ENCODE results near the gene FGF1. TPM values are rescaled to one million over a fixed set of nuclear protein-coding genes. Genes with fewer than 3 reads are reported as not detected.

The FGF1 gene
- total and polyA plus RNA-seq, 2 of the 4 experiments (the other 2 are of a cell fraction) = 7.6 to 7.7 TPM

- TF ChIP-seq RCOR1 (IDR thresholded peaks at IDR 0.05; ENCODE audit: insufficient replicate concordance, low read length) (no peak), MXI1 (IDR thresholded peaks at IDR 0.05; ENCODE audit: borderline replicate concordance, low read depth, low read length) (no peak), MAFK (IDR thresholded peaks at IDR 0.05; ENCODE audit: low read depth, low read length) (no peak)
Observed at GRCh38 chr5:142716963-142717362, 31.1 kb upstream of the FGF1 start (continued).

DNA sequence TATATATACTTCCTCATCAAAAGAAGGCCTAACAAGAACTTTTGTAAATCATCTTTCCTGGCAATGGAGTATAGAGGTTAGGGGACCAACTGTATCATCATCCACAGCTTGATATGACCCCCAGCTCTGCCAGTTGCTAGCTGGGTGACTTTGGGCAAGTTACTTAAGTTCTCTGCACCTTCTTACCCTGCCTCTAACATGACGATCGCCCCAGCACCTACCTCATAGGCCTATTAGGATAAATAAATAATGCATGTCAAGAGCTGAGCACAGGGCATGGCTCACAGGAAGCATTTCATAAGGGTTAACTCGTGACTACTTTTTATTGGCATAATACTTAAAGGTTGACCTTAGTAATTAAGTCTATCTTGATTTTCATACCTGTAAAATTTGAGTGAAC lies 29.4 kb upstream of the FGF1 start:
- H3K4me1 ChIP-seq (ENCODE audit: control insufficient read depth, insufficient read depth, low read length) = peaks cover 5% of the 10 kb centered on the region; the same call in 1 of the 2 replicates
- H4K20me1 ChIP-seq (ENCODE audit: insufficient read depth, low read length) = no peaks in the 10 kb centered on the region
- H4K8ac ChIP-seq (ENCODE audit: low read depth in 2 of 2, low read length in 2 of 2) = no peak overlapping the region
- no peaks in the 10 kb centered on the region for H3K27me3 ChIP-seq (ENCODE audit: control insufficient read depth, insufficient read depth, low read length)
- WGBS, 2 experiments (ENCODE audit: extremely low coverage in 2 of 2, insufficient read length in 1 of 2) = no CpG with 5 or more reads among the region's 3 CpGs
- H4K5ac ChIP-seq (ENCODE audit: low read depth, low read length) = no peak overlapping the region
- H2AFZ ChIP-seq (replicated peaks; ENCODE audit: low read length, poor library complexity) = no peak overlapping the region
- no TSS peak for BruUV-seq (replicated peaks)
- dilution Hi-C loops (cut with HindIII; ENCODE audit: low sequenced_read_pairs, unreplicated experiment) (loop anchor here (25.0 kb wide), 1 partner anchor 172 kb away; no protein-coding TSS in a partner anchor), in situ Hi-C loops (cut with MboI; ENCODE audit: low sequenced_read_pairs) (no loop called here), intact Hi-C loops (cut with micrococcal nuclease) (loop anchor here (10.0 kb wide), 1 partner anchor 1470 kb away; no protein-coding TSS in a partner anchor)
- no peak overlapping the region for H3K56ac ChIP-seq (ENCODE audit: extremely low read depth, insufficient read depth, low read length)
- H3K36me3 ChIP-seq (ENCODE audit: control insufficient read depth, insufficient read depth, low read length) = no peaks in the 10 kb centered on the region
- DNase-seq (no peak), ATAC-seq (ENCODE audit: low read depth) (no peak)
- no peaks in the 10 kb centered on the region for H3K9me3 ChIP-seq (ENCODE audit: control insufficient read depth, insufficient read depth, low read length)
- no peak overlapping the region for H2BK20ac ChIP-seq (ENCODE audit: low read depth, low read length)
- no peak overlapping the region for H3K18ac ChIP-seq (ENCODE audit: low read depth, low read length)
- no peak overlapping the region for H3K23ac ChIP-seq (ENCODE audit: low read depth, low read length)
- H3K27ac ChIP-seq (ENCODE audit: insufficient read depth, low read length) = no peak overlapping the region
- H2AK9ac ChIP-seq (replicated peaks; ENCODE audit: low read depth, low read length, poor library complexity) = no peak overlapping the region
- TF ChIP-seq NFE2L2 (IDR thresholded peaks at IDR 0.05; ENCODE audit: low read depth, low read length) = no peak
- TF ChIP-seq, protein P1, sequence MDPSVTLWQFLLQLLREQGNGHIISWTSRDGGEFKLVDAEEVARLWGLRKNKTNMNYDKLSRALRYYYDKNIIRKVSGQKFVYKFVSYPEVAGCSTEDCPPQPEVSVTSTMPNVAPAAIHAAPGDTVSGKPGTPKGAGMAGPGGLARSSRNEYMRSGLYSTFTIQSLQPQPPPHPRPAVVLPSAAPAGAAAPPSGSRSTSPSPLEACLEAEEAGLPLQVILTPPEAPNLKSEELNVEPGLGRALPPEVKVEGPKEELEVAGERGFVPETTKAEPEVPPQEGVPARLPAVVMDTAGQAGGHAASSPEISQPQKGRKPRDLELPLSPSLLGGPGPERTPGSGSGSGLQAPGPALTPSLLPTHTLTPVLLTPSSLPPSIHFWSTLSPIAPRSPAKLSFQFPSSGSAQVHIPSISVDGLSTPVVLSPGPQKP (IDR thresholded peaks at IDR 0.05; ENCODE audit: borderline replicate concordance, low read depth, low read length) = no peak
- no peak for TF ChIP-seq CEBPB (IDR thresholded peaks at IDR 0.05; ENCODE audit: low read depth, low read length)
- no peak for TF ChIP-seq RAD21 (IDR thresholded peaks at IDR 0.05; ENCODE audit: low read length)
- no peak for TF ChIP-seq CHD1 (IDR thresholded peaks at IDR 0.05; ENCODE audit: low read depth, low read length)
- TF ChIP-seq RCOR1 (IDR thresholded peaks at IDR 0.05; ENCODE audit: insufficient replicate concordance, low read length) = no peak
- no peak for TF ChIP-seq MXI1 (IDR thresholded peaks at IDR 0.05; ENCODE audit: borderline replicate concordance, low read depth, low read length)
- TF ChIP-seq SMC3 (IDR thresholded peaks at IDR 0.05; ENCODE audit: low read depth, low read length) = no peak
- no peak for TF ChIP-seq RFX5 (IDR thresholded peaks at IDR 0.05; ENCODE audit: low read depth, low read length)
- TF ChIP-seq MAZ (IDR thresholded peaks at IDR 0.05; ENCODE audit: borderline replicate concordance, low read depth, low read length) = no peak
- TF ChIP-seq MAFK (IDR thresholded peaks at IDR 0.05; ENCODE audit: low read depth, low read length) = no peak
- TF ChIP-seq POLR2A (IDR thresholded peaks at IDR 0.05; ENCODE audit: low read depth, low read length) = no peak
- no peak overlapping the region for H3K4ac ChIP-seq (ENCODE audit: low read depth, low read length)
- peaks cover 6% of the 10 kb centered on the region for H3K9me1 ChIP-seq (ENCODE audit: insufficient read depth, low read length)
- no peak overlapping the region for H3K9ac ChIP-seq (ENCODE audit: low read depth, low read length)
- H3K79me1 ChIP-seq (ENCODE audit: low read depth in 1 of 2, low read length in 2 of 2) = no peaks in the 10 kb centered on the region
- ChIA-PET POLR2A (ENCODE audit: unreplicated experiment) (no interaction called here), CTCF (interaction anchor here (0.9 to 4.8 kb wide), 3 partner anchors 9 to 174 kb away, joined by 3 to 38 read pairs (median 31); no protein-coding TSS in a partner anchor)
- H2BK15ac ChIP-seq (ENCODE audit: low read depth, low read length) = no peak overlapping the region
- no peak overlapping the region for H2BK120ac ChIP-seq (ENCODE audit: low read depth, low read length)
- no peak overlapping the region for H2BK5ac ChIP-seq (ENCODE audit: low read depth, low read length, poor library complexity, severe bottlenecking)
- H4K91ac ChIP-seq (ENCODE audit: insufficient read depth, low read depth, low read length) = no peak overlapping the region
- H3K4me3 ChIP-seq (ENCODE audit: insufficient read depth, low read depth, low read length) = no peak overlapping the region
- H3K4me2 ChIP-seq (ENCODE audit: low read depth, low read length) = no peak overlapping the region
- no peak overlapping the region for H3K14ac ChIP-seq (replicated peaks; ENCODE audit: low read depth, low read length)
- H2AK5ac ChIP-seq (ENCODE audit: low read depth, low read length) = no peak overlapping the region
